ENCODE measurements around the gene NEUROG1. TPM values are rescaled to one million over a fixed set of nuclear protein-coding genes. Genes with fewer than 3 reads are reported as not detected.

The NEUROG1 gene
- total RNA-seq, result not detected in 2 replicates

DNA sequence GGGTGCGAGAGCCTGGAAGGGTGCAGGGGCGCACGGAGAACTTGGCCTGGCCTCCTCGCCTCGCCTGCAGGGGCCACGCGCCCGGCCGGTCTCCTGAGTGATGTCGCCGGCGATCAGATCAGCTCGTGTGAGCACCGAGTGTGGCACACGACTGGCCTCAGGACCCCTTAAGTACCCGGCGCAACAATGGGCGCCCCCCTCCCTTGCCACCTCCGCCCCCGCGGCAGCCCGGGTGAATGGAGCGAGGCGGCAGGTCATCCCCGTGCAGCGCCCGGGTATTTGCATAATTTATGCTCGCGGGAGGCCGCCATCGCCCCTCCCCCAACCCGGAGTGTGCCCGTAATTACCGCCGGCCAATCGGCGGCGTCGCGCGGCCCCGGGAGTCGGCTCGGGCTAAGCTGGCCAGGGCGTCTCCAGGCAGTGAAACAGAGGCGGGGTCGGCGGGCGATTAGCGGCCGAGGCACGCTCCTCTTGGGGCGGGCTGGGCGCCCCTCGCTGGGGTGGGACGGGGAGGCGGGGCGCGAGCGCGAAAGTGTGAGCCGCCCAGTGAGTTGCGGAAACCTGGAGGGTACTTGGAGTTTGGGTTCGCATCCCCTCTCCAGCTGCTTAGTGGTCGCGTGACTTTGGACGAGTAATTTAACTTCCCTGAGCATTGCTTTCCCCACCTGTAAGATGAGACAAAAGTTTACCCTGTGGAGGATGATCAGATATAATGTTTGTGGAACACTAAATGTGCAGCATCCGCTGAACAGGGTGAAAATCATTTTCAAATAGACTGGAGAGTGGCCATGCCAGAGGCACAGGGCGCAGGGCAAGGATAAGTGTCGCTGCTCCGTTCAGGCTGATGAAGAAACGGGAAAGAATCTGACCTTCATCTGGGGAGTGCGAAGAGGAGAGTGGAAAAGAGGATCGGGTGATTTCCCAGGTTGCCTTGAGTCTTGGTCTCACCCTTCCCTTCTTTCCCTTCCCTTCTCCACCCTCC lies at the start of gene NEUROG1:
Gene NEUROG1 (minus strand): TSS at position 145 of the 982 bp plus-strand sequence. CDS start 274 bp downstream, outside the sequence.

GRCh38 chr5:135578685-135579341 lies 43.0 kb upstream of the NEUROG1 start, which contains the start of gene CXCL14:
TSS of gene CXCL14 (minus strand) at chr5:135578991. CDS start at chr5:135578778, 213 bp downstream.

Other genes with a start within 250 kb of the NEUROG1 start
- 157 and 162 TPM in 2 replicates for gene MACROH2A1, start 136.7 kb downstream of the NEUROG1 start, total RNA-seq
- gene DCANP1, start 88.6 kb downstream of the NEUROG1 start, total RNA-seq, result not detected in 2 replicates
- not detected in 2 replicates for gene TIFAB, start 83.6 kb downstream of the NEUROG1 start, total RNA-seq
- not detected in 2 replicates for gene CXCL14, start 43.0 kb upstream of the NEUROG1 start, total RNA-seq

All from mammary microvascular endothelial cell (primary cell).